ENCODE results near the gene NAV2.

Gene NAV2

GRCh38 chr11:19686234-19686633 is 26.4 kb upstream of the NAV2 start:
- no peak for DNase-seq

GRCh38 chr11:19687392-19687791 is 25.2 kb upstream of the NAV2 start:
- no peak for DNase-seq

- DNase-seq, result no peak
Measured at GRCh38 chr11:19689281-19690000, 23.2 kb upstream of the NAV2 start.

- DNase-seq, result no peak
Measured at GRCh38 chr11:19690885-19691284, 21.8 kb upstream of the NAV2 start.

- DNase-seq, result no peak
Measured at GRCh38 chr11:19691815-19692500, 20.7 kb upstream of the NAV2 start.

GRCh38 chr11:19693146-19693545 is 19.5 kb upstream of the NAV2 start:
- DNase-seq, result no peak

- no peak for DNase-seq
Measured at GRCh38 chr11:19694796-19695345, 17.8 kb upstream of the NAV2 start.

- no peak for DNase-seq
Measured at GRCh38 chr11:19696073-19696472, 16.6 kb upstream of the NAV2 start.

- no peak for DNase-seq
Measured at GRCh38 chr11:19696904-19697303, 15.7 kb upstream of the NAV2 start.

- no peak for DNase-seq
Measured at GRCh38 chr11:19697721-19698121, 14.9 kb upstream of the NAV2 start.

- no peak for DNase-seq
Measured at GRCh38 chr11:19698493-19699292, 13.9 kb upstream of the NAV2 start.

- no peak for DNase-seq
Measured at GRCh38 chr11:19701421-19701820, 11.2 kb upstream of the NAV2 start.

- DNase-seq, result no peak
Measured at GRCh38 chr11:19702620-19703019, 10.0 kb upstream of the NAV2 start.

GRCh38 chr11:19703211-19703610 is 9.4 kb upstream of the NAV2 start:
- no peak for DNase-seq

GRCh38 chr11:19704213-19704612 is 8.4 kb upstream of the NAV2 start:
- DNase-seq, result no peak

GRCh38 chr11:19705936-19706335 is 6.7 kb upstream of the NAV2 start:
- no peak for DNase-seq

GRCh38 chr11:19711911-19712280 is 741 bp upstream of the NAV2 start:
- no peak for DNase-seq

GRCh38 chr11:19713196-19714021 is 772 bp downstream of the NAV2 start:
- DNase-seq, result no peak

GRCh38 chr11:19714022-19714386 is 1.4 kb downstream of the NAV2 start:
- no peak for DNase-seq

GRCh38 chr11:19714387-19715363 is 2.0 kb downstream of the NAV2 start:
- DNase-seq, result no peak

- DNase-seq, result no peak
Measured at GRCh38 chr11:19715373-19715772, 2.7 kb downstream of the NAV2 start.

GRCh38 chr11:19718051-19718450 is 5.4 kb downstream of the NAV2 start:
- no peak for DNase-seq
